ENCODE results near the gene TRPC5OS.

Gene TRPC5OS

GRCh38 chrX:111914398-111915090, 38.6 kb downstream of the TRPC5OS start:
- DNase-seq: no peak

GRCh38 chrX:111917591-111917990, 41.6 kb downstream of the TRPC5OS start:
- DNase-seq: no peak

- DNase-seq: no peak
Observed at GRCh38 chrX:111928456-111928855, 52.5 kb downstream of the TRPC5OS start.

Measured in NCI-H2029 (cell line).